Measurements from ENCODE around the gene AGA. TPM values are rescaled to one million over a fixed set of nuclear protein-coding genes. Genes with fewer than 3 reads are reported as not detected.

Gene AGA
- total RNA-seq, 1 donor from 2014 or later = 4.5 TPM

DNA sequence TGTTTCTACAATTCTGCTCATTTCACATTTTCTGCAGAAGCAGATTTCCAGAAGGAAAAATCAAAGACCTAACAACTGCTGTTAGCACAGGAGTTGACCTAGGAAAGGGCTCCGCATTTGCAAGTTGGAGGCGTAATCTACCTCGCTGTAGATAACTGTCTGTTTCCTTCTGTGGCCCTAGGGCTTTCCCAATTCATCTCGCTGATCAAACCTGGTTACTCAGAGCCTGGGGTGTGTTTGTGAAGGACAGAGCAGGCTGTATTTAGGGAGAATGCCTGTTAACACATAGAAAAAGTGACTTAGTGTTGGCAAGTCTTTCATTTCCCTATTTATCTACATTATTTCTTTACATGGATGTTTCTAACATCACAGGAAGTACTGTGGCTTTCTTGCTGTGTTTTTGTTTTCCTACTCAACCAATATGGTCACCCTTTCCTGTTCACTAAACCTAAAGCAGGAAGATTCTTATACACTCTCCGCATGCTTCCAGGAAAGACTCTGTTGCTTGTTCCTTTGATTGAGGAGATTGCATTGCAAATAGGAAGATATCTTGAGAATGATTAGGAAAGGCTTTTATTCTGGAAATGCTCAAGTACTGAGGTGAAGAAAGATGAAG is 40.5 kb downstream of the AGA start:
- intact Hi-C loops (cut with DNase I) = no loop called here
- TF ChIP-seq, protein P1, sequence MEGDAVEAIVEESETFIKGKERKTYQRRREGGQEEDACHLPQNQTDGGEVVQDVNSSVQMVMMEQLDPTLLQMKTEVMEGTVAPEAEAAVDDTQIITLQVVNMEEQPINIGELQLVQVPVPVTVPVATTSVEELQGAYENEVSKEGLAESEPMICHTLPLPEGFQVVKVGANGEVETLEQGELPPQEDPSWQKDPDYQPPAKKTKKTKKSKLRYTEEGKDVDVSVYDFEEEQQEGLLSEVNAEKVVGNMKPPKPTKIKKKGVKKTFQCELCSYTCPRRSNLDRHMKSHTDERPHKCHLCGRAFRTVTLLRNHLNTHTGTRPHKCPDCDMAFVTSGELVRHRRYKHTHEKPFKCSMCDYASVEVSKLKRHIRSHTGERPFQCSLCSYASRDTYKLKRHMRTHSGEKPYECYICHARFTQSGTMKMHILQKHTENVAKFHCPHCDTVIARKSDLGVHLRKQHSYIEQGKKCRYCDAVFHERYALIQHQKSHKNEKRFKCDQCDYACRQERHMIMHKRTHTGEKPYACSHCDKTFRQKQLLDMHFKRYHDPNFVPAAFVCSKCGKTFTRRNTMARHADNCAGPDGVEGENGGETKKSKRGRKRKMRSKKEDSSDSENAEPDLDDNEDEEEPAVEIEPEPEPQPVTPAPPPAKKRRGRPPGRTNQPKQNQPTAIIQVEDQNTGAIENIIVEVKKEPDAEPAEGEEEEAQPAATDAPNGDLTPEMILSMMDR (IDR thresholded peaks at IDR 0.05) = no peak
- Histone ChIP-seq H3K4me3 (no peak overlapping the region), H3K27me3 (no peaks in the 10 kb centered on the region), H3K4me1 (no peaks in the 10 kb centered on the region), H3K9me3 (no peaks in the 10 kb centered on the region), H3K27ac (no peak overlapping the region), H3K36me3 (no peaks in the 10 kb centered on the region)
- DNase-seq (ENCODE audit: low spot score in 2 of 2) = no peak

DNA sequence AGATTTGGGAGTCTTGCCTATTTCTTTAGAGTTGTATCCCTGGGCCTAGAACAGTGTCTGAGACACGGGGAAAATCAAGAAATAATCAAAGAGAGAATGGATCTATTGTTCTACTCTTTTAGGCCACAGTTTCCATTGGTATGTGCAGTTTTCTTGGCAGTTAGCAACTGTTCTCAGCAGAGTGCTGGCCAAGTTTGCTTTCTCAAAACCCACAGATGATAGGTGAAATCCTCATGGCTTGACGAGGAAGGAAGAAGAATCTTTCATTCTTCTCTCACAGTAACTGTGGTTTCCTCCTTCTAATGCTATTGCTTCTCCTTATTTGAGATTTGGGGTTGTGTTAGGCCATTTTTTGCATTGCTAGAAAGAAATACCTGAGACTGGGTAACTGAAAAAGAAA is 42.2 kb downstream of the AGA start:
- no peaks in the 10 kb centered on the region for H3K36me3 ChIP-seq
- no peaks in the 10 kb centered on the region for H3K4me1 ChIP-seq
- DNase-seq (ENCODE audit: low spot score in 2 of 2) = no peak
- H3K4me3 ChIP-seq = no peak overlapping the region
- H3K27ac ChIP-seq = no peak overlapping the region
- H3K9me3 ChIP-seq = no peaks in the 10 kb centered on the region
- H3K27me3 ChIP-seq = no peaks in the 10 kb centered on the region
- intact Hi-C loops (cut with DNase I) = no loop called here
- TF ChIP-seq, protein P1 (IDR thresholded peaks at IDR 0.05) = no peak

DNA sequence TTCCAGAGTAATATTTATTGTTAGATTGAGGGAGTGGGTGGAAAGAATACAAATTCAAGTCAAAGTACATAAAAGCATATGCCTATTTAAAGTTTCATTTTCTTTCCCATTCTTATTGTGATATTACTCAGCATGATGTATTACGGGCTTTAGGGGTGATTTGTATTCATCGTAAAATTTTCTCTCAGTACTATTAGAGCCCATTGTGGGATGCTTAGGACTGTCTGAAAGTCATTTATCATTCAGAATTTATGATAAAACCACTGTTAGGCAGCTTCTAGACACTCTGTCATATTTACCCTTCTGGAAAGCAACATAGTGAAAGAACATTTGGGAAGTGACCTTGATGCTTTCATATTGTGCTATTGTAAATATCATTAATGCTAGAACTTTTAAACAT is 45.9 kb downstream of the AGA start:
- Histone ChIP-seq H3K36me3 (no peaks in the 10 kb centered on the region), H3K9me3 (no peaks in the 10 kb centered on the region), H3K4me3 (no peak overlapping the region), H3K27me3 (no peaks in the 10 kb centered on the region), H3K4me1 (no peaks in the 10 kb centered on the region), H3K27ac (no peak overlapping the region)
- TF ChIP-seq, protein P1 (IDR thresholded peaks at IDR 0.05) = no peak
- intact Hi-C loops (cut with DNase I) = no loop called here
- DNase-seq (ENCODE audit: low spot score in 2 of 2) = no peak

DNA sequence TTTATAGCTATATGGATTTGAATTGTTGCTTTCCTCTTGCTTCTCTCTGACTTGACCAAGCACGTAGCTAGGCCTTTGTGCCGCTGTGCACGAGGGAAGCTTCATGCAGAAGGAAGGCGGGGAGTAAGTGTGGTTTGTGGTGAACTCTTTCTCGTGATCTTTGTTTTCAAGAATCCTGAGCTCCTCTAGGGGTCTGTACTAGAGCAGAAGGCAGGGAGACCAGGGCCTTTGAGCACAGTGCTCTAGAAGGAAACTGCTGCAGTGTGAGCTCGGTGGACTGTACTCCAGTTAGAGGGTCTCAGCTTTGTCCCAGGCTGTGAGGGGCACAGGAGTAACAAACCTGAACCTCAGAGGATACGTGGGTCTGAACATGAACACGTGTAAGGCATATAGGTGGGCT is 49.0 kb downstream of the AGA start:
- TF ChIP-seq, protein P1 (IDR thresholded peaks at IDR 0.05) = no peak

DNA sequence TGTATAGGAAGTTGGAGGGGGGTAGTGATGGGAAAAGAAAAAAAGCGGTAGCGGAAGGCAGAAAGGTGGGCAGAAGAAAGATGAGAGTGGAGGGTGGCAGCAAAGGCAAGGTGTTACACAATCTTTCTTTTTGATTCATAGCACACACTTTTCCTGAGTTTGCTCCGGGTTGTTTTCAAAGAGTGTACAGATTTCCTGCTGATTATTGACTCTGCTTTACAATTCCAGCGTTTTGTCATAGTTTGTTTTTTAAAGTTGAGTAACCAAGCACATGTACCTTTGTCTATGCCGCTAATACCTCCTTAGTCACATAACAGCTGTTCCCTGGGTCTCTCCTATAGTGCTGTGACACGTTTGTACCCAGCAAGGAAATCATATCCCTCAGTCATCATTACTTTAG is 50.3 kb downstream of the AGA start:
- intact Hi-C loops (cut with DNase I) = no loop called here
- Histone ChIP-seq H3K27me3 (no peaks in the 10 kb centered on the region), H3K9me3 (no peaks in the 10 kb centered on the region), H3K4me1 (no peaks in the 10 kb centered on the region), H3K4me3 (no peak overlapping the region), H3K36me3 (no peaks in the 10 kb centered on the region), H3K27ac (no peak overlapping the region)
- no peak for DNase-seq (ENCODE audit: low spot score in 2 of 2)
- TF ChIP-seq, protein P1 (IDR thresholded peaks at IDR 0.05) = no peak

More for the DNA sequence above, 49.0 kb downstream of the AGA start:
- no peaks in the 10 kb centered on the region for H3K36me3 ChIP-seq
- no peaks in the 10 kb centered on the region for H3K9me3 ChIP-seq
- H3K4me3 ChIP-seq = no peak overlapping the region
- DNase-seq (ENCODE audit: low spot score in 2 of 2) = no peak
- H3K27me3 ChIP-seq = no peaks in the 10 kb centered on the region
- no peak overlapping the region for H3K27ac ChIP-seq
- H3K4me1 ChIP-seq = no peaks in the 10 kb centered on the region
- intact Hi-C loops (cut with DNase I) = no loop called here

DNA sequence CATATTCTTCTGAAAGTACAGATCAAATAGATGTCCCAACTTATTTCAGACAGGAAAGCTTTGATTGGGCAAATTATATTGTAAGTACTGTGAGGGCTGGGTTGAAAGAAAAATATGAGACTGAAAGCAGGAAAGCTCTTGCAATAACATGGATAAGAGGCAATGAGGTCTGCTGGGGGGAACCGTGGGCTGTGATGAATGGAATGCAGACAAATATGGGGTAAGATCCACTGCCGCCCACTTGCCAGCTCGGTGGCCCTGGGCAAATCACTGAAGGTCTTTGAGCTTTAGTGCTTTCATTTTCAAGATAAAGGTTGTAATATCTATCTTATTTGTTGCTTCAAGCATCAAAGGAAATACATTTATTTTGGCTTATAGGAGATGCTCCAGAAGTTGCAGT is 51.0 kb downstream of the AGA start:
- Histone ChIP-seq H3K4me3 (no peak overlapping the region), H3K36me3 (no peaks in the 10 kb centered on the region), H3K4me1 (no peaks in the 10 kb centered on the region), H3K27me3 (no peaks in the 10 kb centered on the region), H3K9me3 (no peaks in the 10 kb centered on the region), H3K27ac (no peak overlapping the region)
- TF ChIP-seq, protein P1 (IDR thresholded peaks at IDR 0.05) = no peak
- intact Hi-C loops (cut with DNase I) = no loop called here
- no peak for DNase-seq (ENCODE audit: low spot score in 2 of 2)
